ENCODE data around the gene ASXL1. TPM values are rescaled to one million over a fixed set of nuclear protein-coding genes. Genes with fewer than 3 reads are reported as not detected.

Gene ASXL1
- total RNA-seq, 1 donor from 2014 or later: 71.9 TPM

GRCh38 chr20:32431457-32431856, 73.3 kb downstream of the ASXL1 start:
- no peak overlapping the region for H3K4me3 ChIP-seq
- ATAC-seq (no peak), DNase-seq (no peak)
- H3K27me3 ChIP-seq (ENCODE audit: low read depth): no peaks in the 10 kb centered on the region
- TF ChIP-seq CTCF (IDR thresholded peaks at IDR 0.05): no peak
- H3K9me3 ChIP-seq: no peaks in the 10 kb centered on the region
- peaks cover 94% of the 10 kb centered on the region for H3K36me3 ChIP-seq
- intact Hi-C loops (cut with DNase I): no loop called here
- peaks cover 19% of the 10 kb centered on the region for H3K4me1 ChIP-seq
- no peak overlapping the region for H3K27ac ChIP-seq

- Histone ChIP-seq H3K27me3 (ENCODE audit: low read depth) (no peaks in the 10 kb centered on the region), H3K9me3 (no peaks in the 10 kb centered on the region), H3K27ac (peak overlapping the region; percentile 0), H3K4me1 (peaks cover 19% of the 10 kb centered on the region), H3K4me3 (no peak overlapping the region), H3K36me3 (peaks cover 100% of the 10 kb centered on the region)
- DNase-seq: no peak
- intact Hi-C loops (cut with DNase I): no loop called here
- TF ChIP-seq CTCF (IDR thresholded peaks at IDR 0.05): no peak
- peak in 1 of 2 donors; percentile 35 for ATAC-seq
These were observed 74.1 kb downstream of the ASXL1 start for GRCh38 chr20:32432277-32432676.

GRCh38 chr20:32433311-32434021, 75.3 kb downstream of the ASXL1 start:
- TF ChIP-seq CTCF (IDR thresholded peaks at IDR 0.05): no peak
- peak overlapping the region; percentile 27 for H3K27ac ChIP-seq
- ATAC-seq (peak; percentile 28 to 48), DNase-seq (no peak)
- peaks cover 100% of the 10 kb centered on the region for H3K36me3 ChIP-seq
- no peaks in the 10 kb centered on the region for H3K9me3 ChIP-seq
- H3K27me3 ChIP-seq (ENCODE audit: low read depth): no peaks in the 10 kb centered on the region
- intact Hi-C loops (cut with DNase I): no loop called here
- H3K4me1 ChIP-seq: peaks cover 19% of the 10 kb centered on the region
- H3K4me3 ChIP-seq: no peak overlapping the region

GRCh38 chr20:32434434-32434833, 76.3 kb downstream of the ASXL1 start:
- intact Hi-C loops (cut with DNase I): no loop called here
- Histone ChIP-seq H3K27ac (no peak overlapping the region), H3K36me3 (peaks cover 100% of the 10 kb centered on the region)

GRCh38 chr20:32435449-32436107, 77.4 kb downstream of the ASXL1 start:
- no peak overlapping the region for H3K4me3 ChIP-seq
- no peak for ATAC-seq
- peaks cover 100% of the 10 kb centered on the region for H3K36me3 ChIP-seq
- no peak overlapping the region for H3K27ac ChIP-seq
- DNase-seq: no peak
- intact Hi-C loops (cut with DNase I): no loop called here
- peaks cover 19% of the 10 kb centered on the region for H3K4me1 ChIP-seq
- TF ChIP-seq CTCF (IDR thresholded peaks at IDR 0.05): no peak
- H3K27me3 ChIP-seq (ENCODE audit: low read depth): no peaks in the 10 kb centered on the region
- H3K9me3 ChIP-seq: no peaks in the 10 kb centered on the region

More at GRCh38 chr20:32434434-32434833, 76.3 kb downstream of the ASXL1 start:
- no peaks in the 10 kb centered on the region for H3K27me3 ChIP-seq (ENCODE audit: low read depth)
- H3K9me3 ChIP-seq: no peaks in the 10 kb centered on the region
- TF ChIP-seq CTCF (IDR thresholded peaks at IDR 0.05): no peak
- ATAC-seq (no peak), DNase-seq (no peak)
- H3K4me3 ChIP-seq: no peak overlapping the region
- H3K4me1 ChIP-seq: peaks cover 19% of the 10 kb centered on the region
